HG03565 (cell line): ENCODE measurements around the gene SUFU.

Experiments used
- ATAC-seq: cut with Tn5 transposase; IDR thresholded peaks from one replicate; pipeline ENCODE4 v1.9.1; 2021; ENCODE audit warnings: mild to moderate bottlenecking, moderate library complexity; ENCODE audit not compliant: unreplicated experiment

SUFU gene

GRCh38 chr10:102682416-102682815 lies 178.6 kb downstream of the SUFU start:
- ATAC-seq, result no peak

DNA sequence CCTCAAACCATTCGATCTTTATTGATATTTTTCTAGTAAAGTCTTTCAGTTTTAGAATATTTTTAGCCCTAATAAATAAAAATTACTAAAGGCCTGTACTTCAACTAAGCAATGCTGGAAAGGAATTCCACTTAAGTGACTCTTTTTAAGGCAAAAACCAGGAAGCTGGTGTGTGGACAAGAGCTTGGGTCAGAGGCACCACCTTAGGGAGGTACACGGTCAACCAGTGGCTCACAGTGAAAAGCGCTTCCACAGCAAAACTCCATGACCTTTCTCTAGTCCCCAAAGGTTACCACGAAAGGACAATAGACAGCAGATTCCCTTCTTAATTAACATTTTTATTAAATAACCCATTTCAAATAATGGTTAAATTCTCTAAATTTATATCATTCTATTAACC lies 179.2 kb downstream of the SUFU start:
- ATAC-seq, result no peak
